Hematopoietic multipotent progenitor cell treated with erythropoietin and hydrocortisone succinate and interleukin-3 and kit ligand, for 8 days (in vitro differentiated cells): ENCODE measurements around the gene PRKX.
"Not testable (repeated sequence)": the region's sequence is repeated elsewhere in the genome, so short reads cannot be mapped to it uniquely, and the experiment has no call there.

ENCODE experiments used
- DNase-seq: peaks from one replicate; pipeline ENCODE4 v3.0.0-alpha.2; 2015

Gene PRKX

GRCh38 chrX:3713225-3713936, at the start of gene PRKX:
PRKX (minus strand) TSS chrX:3713649; CDS start chrX:3713253, 396 bp downstream.
- DNase-seq: peak; percentile 57

DNA sequence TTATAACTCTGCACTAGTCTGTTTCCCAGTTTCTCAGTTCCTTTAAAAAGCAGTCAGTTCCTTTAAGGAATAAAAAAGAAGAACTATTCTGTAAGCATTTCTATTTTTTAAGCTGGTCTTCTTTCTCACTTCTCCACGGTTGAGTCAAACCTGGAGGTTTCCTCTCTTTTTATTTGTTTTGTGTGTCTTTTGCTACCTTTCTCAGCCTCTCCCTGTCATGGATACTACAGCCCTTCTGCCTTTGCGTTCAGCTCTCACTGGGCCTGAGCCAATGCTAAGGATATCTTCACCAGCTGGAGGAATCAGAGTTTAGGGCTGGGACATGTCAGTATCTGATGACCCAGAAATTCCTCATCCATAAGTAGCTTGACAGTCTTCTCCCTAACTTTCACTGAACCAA, 49.7 kb upstream of the PRKX start:
- DNase-seq: no peak

- DNase-seq: no peak
These were observed 44.1 kb upstream of the PRKX start for GRCh38 chrX:3757510-3758025.

DNA sequence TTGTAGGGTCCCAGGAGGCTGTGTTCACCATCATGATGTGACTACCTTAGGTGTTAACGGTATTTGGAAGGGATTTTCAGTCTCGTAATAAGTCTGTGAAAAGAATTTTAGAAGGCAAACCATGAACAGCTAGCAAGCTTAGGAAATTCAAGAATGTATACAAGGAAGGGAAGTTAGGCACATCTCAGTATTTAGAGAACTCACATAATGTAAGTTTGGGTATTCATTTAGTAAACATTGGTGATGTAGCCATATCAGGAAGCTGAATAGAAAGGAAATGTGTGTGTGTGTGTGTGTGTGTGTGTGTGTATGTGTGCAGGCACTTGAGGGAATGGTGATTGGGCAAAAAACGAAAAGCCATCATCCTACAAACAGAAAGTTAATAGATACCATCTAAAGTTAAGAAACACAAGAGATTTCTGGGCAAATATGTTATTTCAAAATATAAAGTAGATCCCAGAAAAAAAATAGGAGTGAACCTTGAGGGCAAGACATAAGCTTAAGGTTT, 34.7 kb upstream of the PRKX start:
- DNase-seq: no peak

DNA sequence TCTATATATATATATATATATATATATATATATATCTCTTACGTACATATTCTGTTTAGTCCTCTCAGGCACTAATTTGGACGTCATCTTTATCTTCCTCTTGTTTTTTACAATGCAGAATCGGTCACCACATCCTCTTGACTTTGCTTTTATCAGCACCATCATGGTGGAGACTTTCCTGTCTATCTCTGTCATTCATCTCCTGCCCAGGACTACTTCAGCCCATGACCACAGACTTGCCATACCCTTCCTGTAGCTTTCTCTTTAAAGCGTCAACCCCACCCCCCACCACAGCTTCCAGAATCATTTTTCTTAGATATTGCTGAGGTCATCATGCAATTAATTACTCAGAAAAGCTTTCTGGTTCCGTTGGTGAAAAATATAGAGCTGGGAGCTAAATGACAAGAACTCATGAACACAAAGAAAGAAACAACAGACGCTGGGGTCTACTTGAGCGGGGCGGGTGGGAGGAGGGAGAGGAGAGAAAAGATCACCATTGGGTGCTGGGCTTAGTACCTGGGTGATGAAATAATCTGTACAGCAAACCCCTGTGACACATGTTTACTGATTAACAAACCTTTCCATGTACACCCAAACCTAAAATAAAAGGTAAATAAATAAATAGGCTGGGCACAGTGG, 30.5 kb upstream of the PRKX start:
- DNase-seq: peak; percentile 19

GRCh38 chrX:3740946-3741345, 27.5 kb upstream of the PRKX start:
- DNase-seq: not testable (repeated sequence)

- peak; percentile 7 for DNase-seq
These were observed 25.1 kb upstream of the PRKX start for GRCh38 chrX:3738509-3738908.

DNA sequence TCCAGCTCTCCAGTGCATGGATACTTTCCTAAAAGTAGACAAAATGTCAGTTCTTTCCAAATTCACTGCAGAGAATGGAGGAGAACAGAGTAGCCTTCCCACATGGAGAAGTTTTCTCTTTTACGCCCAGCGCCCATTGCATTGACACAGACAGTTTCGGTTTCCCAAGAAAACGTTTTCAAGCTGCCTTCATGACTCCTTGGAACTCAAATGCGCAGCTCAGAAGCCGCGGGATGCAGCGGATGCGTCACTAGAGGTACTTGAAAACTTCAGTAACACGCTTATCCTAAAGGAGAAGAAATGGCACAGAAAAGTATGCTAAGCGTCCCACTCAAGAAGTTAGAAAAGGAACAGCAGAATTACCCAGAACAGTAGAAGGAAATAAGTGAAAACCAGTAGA, 23.1 kb upstream of the PRKX start:
- not testable (repeated sequence) for DNase-seq

DNA sequence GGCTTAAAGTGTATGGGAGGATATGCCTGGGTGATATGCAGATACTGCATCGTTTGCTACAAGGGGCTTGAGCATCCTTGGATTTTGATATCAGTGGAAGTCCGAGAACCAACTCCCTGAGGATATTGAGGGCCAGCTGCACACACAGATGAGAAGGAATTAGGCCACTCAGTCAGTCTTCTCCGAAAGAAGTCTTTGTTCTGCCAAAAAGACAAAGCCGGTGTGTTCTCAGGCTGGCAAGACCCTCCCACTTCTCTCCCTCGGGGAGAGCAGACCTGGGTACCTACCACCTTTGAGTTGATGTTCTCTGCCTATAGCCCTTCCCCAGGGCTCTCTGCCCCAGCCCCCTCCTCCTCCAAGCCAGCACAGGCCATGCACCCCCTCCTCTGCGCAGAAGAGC, 22.4 kb upstream of the PRKX start:
- DNase-seq: not testable (repeated sequence)

- DNase-seq: not testable (repeated sequence)
These were observed 21.0 kb upstream of the PRKX start for GRCh38 chrX:3734456-3734855.

- DNase-seq: no peak
These were observed 19.6 kb upstream of the PRKX start for GRCh38 chrX:3733043-3733430.

DNA sequence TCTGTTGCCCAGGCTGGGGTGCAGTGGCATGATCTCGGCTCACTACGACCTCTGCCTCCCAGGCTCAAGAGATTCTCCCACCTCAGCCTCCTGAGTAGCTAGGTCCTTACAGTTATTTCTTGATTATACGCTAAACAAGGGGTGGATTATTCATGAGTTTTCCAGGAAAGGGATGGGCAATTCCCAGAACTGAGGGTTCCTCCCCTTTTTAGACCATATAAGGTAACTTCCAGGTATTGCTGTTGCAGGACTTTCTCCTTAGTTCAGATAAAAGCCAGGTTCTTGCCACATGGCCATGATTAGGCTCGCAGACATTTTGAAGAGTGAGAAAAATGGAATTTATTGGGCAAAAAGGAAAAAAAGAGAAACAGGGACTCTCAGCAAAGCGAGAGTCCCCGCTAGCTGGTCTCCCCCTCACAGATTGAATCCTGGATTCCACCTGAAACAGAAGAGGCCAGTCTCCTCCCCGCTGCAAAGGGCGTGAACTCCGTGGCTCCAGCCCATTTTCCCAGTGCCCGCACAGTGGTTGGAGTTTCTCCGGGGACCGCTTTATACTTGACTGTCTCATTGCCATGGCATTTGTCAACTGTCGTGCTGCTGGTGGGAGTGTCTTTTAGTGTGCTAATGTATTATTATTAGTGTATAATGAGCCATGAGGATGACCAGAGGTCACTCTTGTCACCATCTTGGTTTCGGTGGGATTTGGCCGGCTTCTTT, 19.0 kb upstream of the PRKX start:
- DNase-seq: peak; percentile 3

DNA sequence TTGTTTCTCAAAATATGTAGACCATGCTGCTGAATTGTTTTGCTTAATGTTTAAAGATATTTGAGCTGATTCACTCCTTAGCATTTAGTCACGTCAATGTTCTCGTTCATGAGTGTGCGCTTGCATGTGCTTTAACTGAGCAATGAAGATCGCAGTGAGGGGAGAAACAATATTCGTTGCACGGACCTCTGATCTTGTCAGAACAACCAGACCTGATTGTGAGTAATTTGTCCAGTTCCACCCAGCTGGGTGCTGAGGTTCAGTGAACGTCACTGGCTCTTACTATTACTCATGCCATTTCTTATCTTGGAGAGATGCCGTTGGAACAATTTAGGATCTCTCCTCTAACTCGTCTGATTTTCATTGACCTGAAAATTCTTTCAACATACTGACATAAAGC, 15.0 kb upstream of the PRKX start:
- DNase-seq: no peak

GRCh38 chrX:3723460-3723859, 10.0 kb upstream of the PRKX start:
- DNase-seq: not testable (repeated sequence)

DNA sequence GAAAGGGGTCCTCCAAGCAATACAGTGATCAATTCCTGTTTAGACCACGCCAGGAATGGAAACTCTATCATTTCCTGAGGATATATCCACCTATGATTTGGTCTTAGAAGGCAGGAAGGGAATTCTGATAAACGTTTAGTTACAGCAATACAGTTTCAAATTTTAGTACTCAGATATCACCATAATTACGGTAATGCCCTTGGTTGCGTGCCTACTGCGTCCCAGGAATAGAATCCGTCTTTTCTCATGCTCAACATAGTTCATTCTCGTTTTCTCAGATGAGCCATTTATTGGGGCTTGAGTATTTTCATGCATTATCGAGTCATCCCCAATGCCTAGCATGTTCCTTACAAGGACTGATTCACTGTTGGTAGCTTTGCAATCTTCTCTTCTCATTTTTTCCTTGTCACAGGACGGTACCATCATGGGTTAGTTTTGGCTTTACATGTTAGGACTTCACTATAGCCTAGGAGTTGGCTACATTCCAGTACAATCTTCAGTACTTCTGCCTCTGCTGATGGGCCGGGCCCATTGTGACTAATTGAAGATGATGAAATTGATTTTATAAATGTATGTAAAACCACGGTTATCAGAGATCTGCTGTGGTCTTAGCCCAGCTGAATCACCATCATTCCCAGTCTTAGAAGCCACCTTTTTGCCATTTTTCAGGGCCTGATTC, 4.4 kb upstream of the PRKX start:
- DNase-seq: no peak

DNA sequence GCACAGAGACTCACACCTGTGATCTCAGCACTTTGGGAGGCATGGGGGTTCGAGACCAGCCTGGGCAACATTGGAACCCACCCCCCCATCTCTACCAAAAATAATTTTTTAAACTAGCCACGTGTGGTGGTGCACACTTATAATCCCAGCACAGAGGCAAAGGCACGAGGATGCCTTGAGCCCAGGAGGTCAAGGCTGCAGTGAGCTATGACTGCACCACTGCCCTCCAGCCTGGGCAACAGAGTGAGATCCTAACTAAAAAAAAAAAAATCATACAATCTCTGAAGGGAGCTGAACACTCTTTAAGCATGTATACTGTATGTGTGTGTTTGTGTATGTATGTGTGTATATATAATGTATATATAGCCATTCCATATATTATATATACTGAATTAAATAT, 2.5 kb upstream of the PRKX start:
- DNase-seq: no peak

DNA sequence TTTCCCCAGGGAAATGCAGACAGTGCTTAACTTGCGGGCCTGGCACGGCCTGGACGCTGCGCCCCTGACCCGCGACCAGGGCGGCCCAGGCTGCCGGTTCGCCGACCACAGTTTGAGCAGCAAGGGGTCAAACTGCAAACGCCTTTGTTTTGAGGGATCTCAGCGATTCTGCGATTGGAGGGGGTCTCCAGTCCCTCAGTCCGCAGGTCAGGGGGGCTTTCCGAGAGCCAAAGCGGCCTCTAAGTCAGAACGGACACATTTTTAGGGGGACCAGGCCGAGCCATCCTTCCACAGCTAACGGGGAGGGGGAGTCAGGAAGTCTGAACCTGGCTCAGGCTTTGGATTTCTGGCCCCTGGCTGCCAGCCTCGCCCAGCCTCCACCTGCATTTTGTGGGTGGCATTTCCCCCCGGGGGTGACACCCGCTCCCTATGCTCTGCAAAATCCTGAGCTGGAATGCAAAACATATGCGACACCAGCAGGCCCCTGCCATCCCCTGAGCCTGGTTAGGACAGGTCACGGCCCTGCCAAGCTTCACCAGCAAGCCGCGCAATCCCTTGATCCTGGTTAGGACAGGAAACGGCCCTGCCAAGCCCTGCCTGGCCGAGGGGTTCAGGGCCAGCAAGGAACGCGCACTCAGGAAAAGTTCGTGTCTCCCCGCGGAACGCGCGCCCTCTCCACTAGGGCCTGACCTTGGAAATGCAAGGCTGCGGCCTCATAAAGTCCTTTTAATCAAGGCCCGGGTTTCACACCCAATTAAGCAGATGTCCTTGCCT, 1.4 kb upstream of the PRKX start:
- DNase-seq: not testable (repeated sequence)

GRCh38 chrX:3713937-3714434, 537 bp upstream of the PRKX start:
- peak; percentile 11 for DNase-seq

GRCh38 chrX:3712870-3713224, 602 bp downstream of the PRKX start:
- no peak for DNase-seq

GRCh38 chrX:3712051-3712869, 1.2 kb downstream of the PRKX start:
- peak; percentile 21 for DNase-seq

GRCh38 chrX:3711331-3711917, 2.0 kb downstream of the PRKX start:
- DNase-seq: peak; percentile 46
